Measurements from ENCODE around the gene RIMBP2.

The RIMBP2 gene

DNA sequence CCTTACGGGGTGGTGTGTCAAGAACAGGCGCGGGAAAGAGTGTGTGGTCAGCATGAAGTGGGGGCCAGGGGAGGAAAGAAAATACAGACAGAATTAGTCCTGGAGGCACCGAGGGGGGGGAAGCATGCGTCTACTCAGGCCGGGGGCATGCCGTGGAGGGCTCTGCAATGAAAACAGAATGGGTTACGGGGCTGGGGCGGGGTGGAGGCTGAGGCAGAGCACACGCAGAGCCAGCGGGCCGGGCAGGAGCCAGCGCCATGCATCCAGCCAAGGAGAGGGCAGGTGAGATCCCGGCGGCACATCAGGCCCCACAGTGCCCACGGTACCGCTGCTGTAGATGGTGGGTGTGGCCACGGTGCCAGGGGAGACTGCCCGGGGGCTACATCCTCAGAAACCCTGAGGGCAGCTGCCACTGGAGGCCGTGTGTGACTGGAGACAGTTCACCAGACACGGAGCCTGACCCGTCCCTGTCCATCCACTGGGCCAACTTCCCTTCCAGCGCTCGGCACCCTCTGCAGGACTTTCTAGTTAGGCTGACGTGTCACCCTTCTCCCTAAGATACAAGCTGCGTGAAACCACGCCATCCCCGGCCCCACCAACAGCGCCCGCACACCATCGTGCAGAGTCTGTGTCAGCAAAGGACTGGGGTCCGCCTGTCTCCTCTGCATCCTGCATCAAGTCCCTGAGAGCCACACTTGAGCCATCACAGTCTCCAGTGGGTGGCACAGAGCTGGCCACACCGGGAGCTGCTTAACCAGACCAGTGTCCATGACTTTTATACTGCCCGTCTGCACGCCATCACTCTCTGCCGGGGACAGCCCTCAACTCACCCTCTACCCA, 291.0 kb downstream of the RIMBP2 start:
- Histone ChIP-seq H3K4me1 (ENCODE audit: insufficient read depth, low read length, severe bottlenecking) (no peaks in the 10 kb centered on the region), H3K4me3 (ENCODE audit: low read depth, low read length, poor library complexity, severe bottlenecking) (no peak overlapping the region), H3K9me3 (ENCODE audit: low read length) (no peaks in the 10 kb centered on the region), H3F3A (ENCODE audit: insufficient read depth, low read length) (no peaks in the 10 kb centered on the region), H3K27me3 (ENCODE audit: insufficient read depth, low read length) (no peaks in the 10 kb centered on the region), H3K9ac (ENCODE audit: low read length) (no peak overlapping the region), H3K79me2 (ENCODE audit: insufficient read depth, low read length) (no peaks in the 10 kb centered on the region), H2AFZ (ENCODE audit: low read length) (no peak overlapping the region), H4K20me1 (ENCODE audit: insufficient read depth, low read length) (no peaks in the 10 kb centered on the region), H3K4me2 (ENCODE audit: low read length) (no peak overlapping the region), H3K9me2 (ENCODE audit: low read depth, low read length) (no peaks in the 10 kb centered on the region), H3K27ac (ENCODE audit: low read depth, low read length, poor library complexity, severe bottlenecking) (no peak overlapping the region), H3K36me3 (ENCODE audit: insufficient read depth, low read length) (no peaks in the 10 kb centered on the region)
- no peak for TF ChIP-seq EZH2 (IDR thresholded peaks at IDR 0.05; ENCODE audit: borderline replicate concordance, low read length)
- TF ChIP-seq CTCF (IDR thresholded peaks at IDR 0.05; ENCODE audit: low read length), result no peak

DNA sequence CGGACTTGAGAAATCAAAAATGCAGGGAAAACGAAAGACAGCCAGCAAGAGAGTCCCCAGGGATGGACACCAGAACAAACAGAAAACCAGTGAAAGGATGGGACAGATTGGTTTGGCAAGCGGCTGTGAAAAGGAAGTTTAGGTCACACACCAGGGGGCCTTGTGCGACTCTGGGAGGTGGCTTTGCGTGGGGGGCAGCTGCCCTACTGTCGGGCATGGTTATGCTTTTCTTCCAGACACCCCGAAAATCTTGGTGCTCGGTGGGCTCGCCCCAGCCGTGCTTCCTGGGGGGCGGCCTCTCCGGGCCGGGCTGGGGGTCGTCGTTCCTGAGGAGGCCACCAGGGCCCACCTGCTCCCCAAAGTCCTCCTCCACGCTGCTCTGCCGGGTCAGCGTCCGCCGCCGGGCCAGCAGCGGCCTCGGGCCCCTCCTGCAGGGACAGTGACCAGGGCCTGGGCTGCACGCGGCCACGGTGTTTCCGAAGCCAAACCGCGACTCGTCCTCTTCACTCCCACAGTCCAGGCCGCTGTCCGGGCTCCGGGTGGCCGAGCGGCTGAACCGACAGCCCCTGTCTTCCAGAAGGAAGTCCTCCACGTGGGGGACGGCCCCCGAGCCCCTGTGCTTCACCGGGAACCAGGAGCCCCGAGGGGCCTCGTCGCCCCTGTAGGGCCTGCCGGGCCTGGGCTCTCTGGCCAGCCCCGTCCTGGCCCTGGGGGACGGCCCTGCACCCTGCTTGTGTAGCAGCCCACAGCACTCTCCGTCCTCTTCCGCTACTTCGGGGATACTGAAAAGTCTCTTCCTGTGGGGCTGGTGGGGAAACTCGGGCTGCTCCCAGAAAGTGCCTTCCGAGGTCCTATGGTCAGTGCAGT, 291.9 kb downstream of the RIMBP2 start:
- no peak overlapping the region for H3K9ac ChIP-seq (ENCODE audit: low read length)
- H3K27ac ChIP-seq (ENCODE audit: low read depth, low read length, poor library complexity, severe bottlenecking), result no peak overlapping the region
- no peaks in the 10 kb centered on the region for H3K9me2 ChIP-seq (ENCODE audit: low read depth, low read length)
- H3F3A ChIP-seq (ENCODE audit: insufficient read depth, low read length), result no peaks in the 10 kb centered on the region
- H3K4me2 ChIP-seq (ENCODE audit: low read length), result no peak overlapping the region
- H3K79me2 ChIP-seq (ENCODE audit: insufficient read depth, low read length), result no peaks in the 10 kb centered on the region
- H3K4me3 ChIP-seq (ENCODE audit: low read depth, low read length, poor library complexity, severe bottlenecking), result no peak overlapping the region
- H3K9me3 ChIP-seq (ENCODE audit: low read length), result no peaks in the 10 kb centered on the region
- no peaks in the 10 kb centered on the region for H3K4me1 ChIP-seq (ENCODE audit: insufficient read depth, low read length, severe bottlenecking)
- no peaks in the 10 kb centered on the region for H4K20me1 ChIP-seq (ENCODE audit: insufficient read depth, low read length)
- H3K27me3 ChIP-seq (ENCODE audit: insufficient read depth, low read length), result no peaks in the 10 kb centered on the region
- no peak overlapping the region for H2AFZ ChIP-seq (ENCODE audit: low read length)
- TF ChIP-seq CTCF (IDR thresholded peaks at IDR 0.05; ENCODE audit: low read length) (no peak), EZH2 (IDR thresholded peaks at IDR 0.05; ENCODE audit: borderline replicate concordance, low read length) (no peak)
- H3K36me3 ChIP-seq (ENCODE audit: insufficient read depth, low read length), result no peaks in the 10 kb centered on the region

DNA sequence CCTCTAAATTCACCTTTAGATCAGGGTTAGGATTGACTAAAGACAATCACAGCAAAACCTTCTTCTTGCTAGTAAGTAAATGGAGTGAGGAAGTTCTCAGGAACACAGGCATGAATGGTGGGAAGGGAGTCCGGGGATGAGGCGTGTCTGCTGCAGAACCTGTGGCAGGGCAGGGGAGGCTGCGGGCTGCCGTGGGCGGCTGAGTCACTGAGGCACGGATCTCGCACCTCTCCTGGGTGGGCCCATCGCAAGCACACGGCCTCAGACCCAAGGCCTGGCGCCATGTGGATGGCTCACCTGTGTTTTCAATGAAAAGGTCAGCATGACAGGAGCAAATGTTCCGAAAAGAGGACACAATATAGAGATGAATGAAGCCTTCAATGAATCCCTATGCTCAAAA, 293.0 kb downstream of the RIMBP2 start:
- no peaks in the 10 kb centered on the region for H3K9me3 ChIP-seq (ENCODE audit: low read length)
- H3K9ac ChIP-seq (ENCODE audit: low read length), result no peak overlapping the region
- no peaks in the 10 kb centered on the region for H3K4me1 ChIP-seq (ENCODE audit: insufficient read depth, low read length, severe bottlenecking)
- no peaks in the 10 kb centered on the region for H3K79me2 ChIP-seq (ENCODE audit: insufficient read depth, low read length)
- H3K4me2 ChIP-seq (ENCODE audit: low read length), result no peak overlapping the region
- H3F3A ChIP-seq (ENCODE audit: insufficient read depth, low read length), result no peaks in the 10 kb centered on the region
- no peaks in the 10 kb centered on the region for H3K27me3 ChIP-seq (ENCODE audit: insufficient read depth, low read length)
- H4K20me1 ChIP-seq (ENCODE audit: insufficient read depth, low read length), result no peaks in the 10 kb centered on the region
- TF ChIP-seq EZH2 (IDR thresholded peaks at IDR 0.05; ENCODE audit: borderline replicate concordance, low read length), result no peak
- TF ChIP-seq CTCF (IDR thresholded peaks at IDR 0.05; ENCODE audit: low read length), result no peak
- no peaks in the 10 kb centered on the region for H3K9me2 ChIP-seq (ENCODE audit: low read depth, low read length)
- no peak overlapping the region for H3K27ac ChIP-seq (ENCODE audit: low read depth, low read length, poor library complexity, severe bottlenecking)
- no peak overlapping the region for H2AFZ ChIP-seq (ENCODE audit: low read length)
- no peak overlapping the region for H3K4me3 ChIP-seq (ENCODE audit: low read depth, low read length, poor library complexity, severe bottlenecking)
- H3K36me3 ChIP-seq (ENCODE audit: insufficient read depth, low read length), result no peaks in the 10 kb centered on the region
